K562 (cell line): ENCODE measurements around the gene LUZP1. TPM values are rescaled to one million over a fixed set of nuclear protein-coding genes. Genes with fewer than 3 reads are reported as not detected.

Source experiments
- CLOCK ChIP-seq: fragments of 250-450 bp; sonication (Bioruptor Pico); IDR thresholded peaks from 2 replicates; pipeline ENCODE4 v1.4.0; 2020; ENCODE audit warnings: mild to moderate bottlenecking, moderate library complexity, borderline replicate concordance
- HIVEP1 ChIP-seq: fragments of 250-450 bp; sonication (Bioruptor Pico); IDR thresholded peaks from 2 replicates; pipeline ENCODE4 v1.4.0; 2020; ENCODE audit warnings: mild to moderate bottlenecking
- MCM5 ChIP-seq: fragments of 450-650 bp; IDR thresholded peaks from 2 replicates; pipeline ENCODE4 v1.6.1; 2016; ENCODE audit warnings: low read depth
- NFE2L1 ChIP-seq: fragments of 450-650 bp; IDR thresholded peaks from 2 replicates; pipeline ENCODE4 v1.6.1; 2016; ENCODE audit warnings: missing genetic modification characterization, low read depth, mild to moderate bottlenecking, missing compliant biosample characterization, moderate library complexity, borderline replicate concordance
- RFX5 ChIP-seq: IDR thresholded peaks from 2 replicates; pipeline ENCODE4 v1.6.1; 2011; ENCODE audit warnings: low read depth, mild to moderate bottlenecking, improper control_type of control experiment, low read length
- SRSF7 ChIP-seq: fragments of 200-400 bp; formaldehyde crosslinking; optimal IDR thresholded peaks from 2 replicates; pipeline ENCODE3; 2017; ENCODE audit warnings: mild to moderate bottlenecking, low read depth, low read length
- TCFL5 ChIP-seq: fragments of 250-450 bp; sonication (Bioruptor Pico); conservative IDR thresholded peaks from 2 replicates; pipeline ENCODE4 v1.6.1; 2021; ENCODE audit warnings: mild to moderate bottlenecking, moderate library complexity, matching md5 sums
- TSHZ1 ChIP-seq: fragments of 250-450 bp; sonication (Bioruptor Pico); IDR thresholded peaks from 2 replicates; pipeline ENCODE4 v1.4.0; 2020; ENCODE audit warnings: mild to moderate bottlenecking, moderate library complexity
- ZNF354B ChIP-seq: fragments of 250-450 bp; sonication (Bioruptor Pico); IDR thresholded peaks from 2 replicates; pipeline ENCODE4 v1.4.0; 2020
- ZNF644 ChIP-seq: fragments of 200-800 bp; sonication (Bioruptor generic); IDR thresholded peaks from 2 replicates; pipeline ENCODE4 v1.6.1; 2016; ENCODE audit warnings: low read depth, missing genetic modification characterization, missing compliant biosample characterization
- polyA plus RNA-seq, 8 experiments: library from polyadenylated mRNA; depleted of rRNA in 4 of 8; stranded (reverse) in 5 of 8; unstranded in 3 of 8; fragments of >200 nt; fragmentation: Nextera tagmentation in 2 of 8; fragmentation: Illumina TruSeq in 1 of 8; extraction: Ambion mirVana in 2 of 8; extraction: Trizol in 1 of 8; gene quantifications; 2 replicates each; pipeline versions ENCODE4 v1.2.1 to v1.2.3, GENCODE V29; 2011 to 2014; ENCODE audit warnings: inconsistent platforms in 1 of 8, missing spikeins in 1 of 8
- total RNA-seq, 7 experiments: library from RNA; depleted of rRNA in 6 of 7; stranded (reverse); fragments of >200 nt in 6 of 7; fragmentation: Illumina TruSeq in 2 of 7; extraction: Trizol in 2 of 7; gene quantifications; 2 replicates each; pipeline versions ENCODE4 v1.2.1 to v1.2.3, GENCODE V29; 2011 to 2021; ENCODE audit warnings: low replicate concordance in 1 of 7

The LUZP1 gene
- total and polyA plus RNA-seq, 9 of the 15 experiments (the other 6 are each of a cell fraction or from before 2014, with no cell fraction given): 6.5 to 19.1 (median 12.4) TPM

- TF ChIP-seq TSHZ1 (CRISPR knock-in tag): no peak
- TF ChIP-seq SRSF7: no peak
- no peak for TF ChIP-seq ZNF644 (tag)
- TF ChIP-seq NFE2L1 (tag): no peak
- no peak for TF ChIP-seq MCM5
- no peak for TF ChIP-seq RFX5
- no peak for TF ChIP-seq HIVEP1
- no peak for TF ChIP-seq TCFL5 (CRISPR knock-in tag)
- TF ChIP-seq ZNF354B (CRISPR knock-in tag): no peak
- no peak for TF ChIP-seq CLOCK
- TF ChIP-seq, all 486 proteins: peak for 0
Observed at GRCh38 chr1:23069675-23070074, 99.0 kb downstream of the LUZP1 start (continued).
